ENCODE data around the gene LRCH4.
"Not testable (repeated sequence)": the region's sequence is repeated elsewhere in the genome, so short reads cannot be mapped to it uniquely, and the experiment has no call there.

LRCH4 gene

DNA sequence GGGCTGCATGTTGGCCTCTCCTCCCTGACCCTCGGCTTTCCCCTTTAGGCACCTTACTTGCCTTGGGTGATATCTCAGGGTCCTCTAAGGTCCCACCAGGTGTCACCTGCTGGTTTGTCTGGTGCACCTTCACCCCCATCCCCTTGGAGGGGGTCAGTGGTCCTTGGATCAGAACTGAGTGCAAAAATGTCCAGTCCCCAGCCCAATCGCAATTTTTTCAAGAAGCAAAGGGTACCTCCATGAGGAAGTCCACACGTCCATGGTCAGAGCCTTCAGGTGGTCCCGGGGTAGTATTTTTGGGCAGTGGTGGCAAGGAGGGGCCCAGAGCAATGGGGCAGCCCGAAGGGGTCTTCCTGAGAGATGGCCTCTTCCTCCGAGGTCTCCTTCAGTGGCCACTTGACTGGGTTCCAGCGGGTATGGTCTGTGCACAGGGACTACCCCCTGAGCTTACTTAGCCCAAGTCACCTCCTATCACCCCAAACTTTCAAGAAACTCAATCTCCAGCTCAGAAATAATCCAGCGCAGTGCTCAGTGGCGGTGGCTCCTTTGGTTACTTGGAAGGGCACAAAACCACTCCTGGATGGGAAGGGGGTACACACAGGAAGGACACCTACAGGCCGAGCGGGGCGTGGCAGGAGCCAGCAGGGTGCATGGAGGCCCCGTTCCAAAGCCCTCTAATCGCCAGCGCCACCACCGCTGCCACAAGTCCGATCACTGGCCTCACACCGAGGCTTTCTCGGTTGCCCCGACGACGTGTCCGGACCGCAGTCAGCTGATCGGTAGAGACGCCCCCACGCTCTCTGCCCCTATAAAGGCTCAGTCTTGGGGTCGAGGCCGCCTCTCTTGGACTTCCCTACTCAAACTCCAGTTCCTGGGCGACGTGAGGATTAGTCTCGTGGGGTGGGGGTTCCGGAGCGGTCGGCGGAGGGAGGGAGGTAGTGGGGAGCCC, 16.8 kb downstream of the LRCH4 start:
- Histone ChIP-seq H3K36me3 (ENCODE audit: control insufficient read depth, low read depth, low read length) (no peaks in the 10 kb centered on the region), H3K9me3 (ENCODE audit: control insufficient read depth, low read depth, low read length) (no peaks in the 10 kb centered on the region), H3K4me1 (ENCODE audit: control insufficient read depth, low read depth, low read length) (peaks cover 25% of the 10 kb centered on the region), H3K27ac (ENCODE audit: low read length) (no peak overlapping the region), H3K9ac (ENCODE audit: low read length) (no peak overlapping the region), H3K27me3 (ENCODE audit: control insufficient read depth, insufficient read depth, low read length) (peaks cover 9% of the 10 kb centered on the region), H3K4me3 (ENCODE audit: low read length) (peak overlapping the region; percentile 57)

DNA sequence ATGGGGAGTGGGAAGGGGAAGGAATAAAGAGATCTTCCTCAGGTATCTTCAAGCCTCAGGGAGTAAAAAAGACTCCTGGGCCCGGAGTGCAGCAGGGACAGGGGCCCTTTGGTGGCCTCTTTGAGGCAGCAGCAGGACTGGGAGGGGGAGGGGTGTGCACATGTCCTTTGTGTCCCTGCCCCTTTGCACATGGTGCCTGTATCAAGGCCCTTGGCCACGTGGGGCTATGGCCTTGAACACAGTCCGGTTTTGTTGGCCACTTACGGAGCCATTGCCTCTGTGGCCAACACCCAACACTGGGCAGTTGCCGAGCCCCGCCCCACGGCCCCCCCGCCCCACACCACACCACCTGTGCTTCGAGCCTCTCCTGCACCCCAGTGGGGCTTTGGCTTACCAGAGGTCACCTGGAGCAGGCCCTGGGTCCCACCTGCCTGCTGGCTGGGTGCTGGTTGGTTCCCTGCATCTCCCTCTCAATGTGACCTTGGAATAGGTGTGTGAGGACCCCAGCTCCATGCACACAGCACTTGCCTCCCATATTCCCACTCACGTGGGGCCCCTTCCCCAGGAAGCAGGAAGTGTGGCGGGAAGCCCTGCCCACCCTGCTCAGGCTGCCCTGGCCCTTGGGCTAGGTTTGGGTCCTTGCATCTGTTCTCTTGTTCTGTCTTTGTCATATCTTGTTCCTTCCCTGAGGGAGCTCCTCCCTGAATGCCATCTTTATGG, 17.6 kb downstream of the LRCH4 start:
- H3K9ac ChIP-seq (ENCODE audit: low read length) = no peak overlapping the region
- H3K4me1 ChIP-seq (ENCODE audit: control insufficient read depth, low read depth, low read length) = peaks cover 25% of the 10 kb centered on the region
- no peak overlapping the region for H3K4me3 ChIP-seq (ENCODE audit: low read length)
- H3K27me3 ChIP-seq (ENCODE audit: control insufficient read depth, insufficient read depth, low read length) = peaks cover 9% of the 10 kb centered on the region
- no peak overlapping the region for H3K27ac ChIP-seq (ENCODE audit: low read length)
- no peaks in the 10 kb centered on the region for H3K9me3 ChIP-seq (ENCODE audit: control insufficient read depth, low read depth, low read length)
- no peaks in the 10 kb centered on the region for H3K36me3 ChIP-seq (ENCODE audit: control insufficient read depth, low read depth, low read length)

DNA sequence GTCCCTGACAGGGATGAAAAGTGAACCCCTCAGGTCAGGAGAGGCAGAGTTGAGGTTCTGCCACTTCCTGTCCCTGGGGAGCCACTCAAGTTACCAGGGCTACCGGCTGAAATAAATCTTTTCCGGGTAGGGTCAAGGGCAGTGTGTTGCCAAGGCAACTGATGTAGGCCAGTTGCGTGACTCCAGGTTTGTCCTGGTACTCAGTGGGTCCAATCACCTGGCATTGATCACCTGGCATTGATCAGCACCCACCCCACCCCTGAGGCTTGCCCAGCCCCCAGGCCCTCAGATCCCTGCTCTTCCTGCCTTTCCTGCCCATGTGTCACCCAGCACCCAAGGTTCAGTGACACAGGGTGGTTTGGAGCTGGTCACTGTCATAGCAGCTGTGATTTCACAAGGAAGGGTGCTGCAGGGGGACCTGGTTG, 18.2 kb downstream of the LRCH4 start:
- Histone ChIP-seq H3K9ac (ENCODE audit: low read length) (no peak overlapping the region), H3K27ac (ENCODE audit: low read length) (no peak overlapping the region), H3K36me3 (ENCODE audit: control insufficient read depth, low read depth, low read length) (peaks cover 1% of the 10 kb centered on the region), H3K4me3 (ENCODE audit: low read length) (no peak overlapping the region), H3K9me3 (ENCODE audit: control insufficient read depth, low read depth, low read length) (no peaks in the 10 kb centered on the region), H3K27me3 (ENCODE audit: control insufficient read depth, insufficient read depth, low read length) (peaks cover 9% of the 10 kb centered on the region), H3K4me1 (ENCODE audit: control insufficient read depth, low read depth, low read length) (peaks cover 25% of the 10 kb centered on the region)

DNA sequence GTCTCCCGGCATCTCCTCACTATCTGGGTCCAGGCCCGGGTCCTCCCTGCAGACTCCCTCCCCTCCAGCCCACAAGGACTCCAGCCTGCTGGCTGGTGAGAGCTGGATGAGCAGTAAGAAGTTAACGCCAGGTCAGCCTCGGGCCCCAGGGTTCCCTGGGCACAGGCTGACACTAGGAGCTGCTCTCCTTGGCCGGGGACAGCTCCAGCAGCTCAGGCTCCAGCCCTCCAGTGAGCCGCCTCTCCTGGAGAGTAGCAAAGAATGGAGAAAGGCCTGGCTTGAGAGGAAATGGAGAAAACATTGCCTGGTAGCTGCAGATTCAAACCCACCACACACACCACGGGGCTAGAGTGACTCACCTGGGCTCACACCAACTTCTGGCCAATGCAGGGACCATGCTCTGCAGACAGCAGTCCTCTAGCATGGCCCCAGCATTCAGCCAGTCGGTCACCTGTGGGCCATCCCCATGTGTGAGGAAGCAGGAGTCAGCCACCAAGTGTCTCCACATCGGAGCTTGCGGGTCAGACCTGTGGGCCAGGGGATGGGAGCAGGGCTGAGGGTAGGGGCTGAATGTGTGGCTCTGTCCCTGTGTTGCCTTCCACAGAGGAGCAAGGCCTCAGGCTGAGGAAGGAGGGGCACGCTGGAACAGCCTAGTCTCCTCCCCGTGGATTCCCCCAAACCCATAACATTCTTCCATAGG, 18.7 kb downstream of the LRCH4 start:
- Histone ChIP-seq H3K36me3 (ENCODE audit: control insufficient read depth, low read depth, low read length) (peaks cover 2% of the 10 kb centered on the region), H3K9ac (ENCODE audit: low read length) (no peak overlapping the region), H3K9me3 (ENCODE audit: control insufficient read depth, low read depth, low read length) (no peaks in the 10 kb centered on the region), H3K27me3 (ENCODE audit: control insufficient read depth, insufficient read depth, low read length) (peaks cover 9% of the 10 kb centered on the region), H3K4me3 (ENCODE audit: low read length) (no peak overlapping the region), H3K27ac (ENCODE audit: low read length) (no peak overlapping the region), H3K4me1 (ENCODE audit: control insufficient read depth, low read depth, low read length) (peaks cover 19% of the 10 kb centered on the region)

DNA sequence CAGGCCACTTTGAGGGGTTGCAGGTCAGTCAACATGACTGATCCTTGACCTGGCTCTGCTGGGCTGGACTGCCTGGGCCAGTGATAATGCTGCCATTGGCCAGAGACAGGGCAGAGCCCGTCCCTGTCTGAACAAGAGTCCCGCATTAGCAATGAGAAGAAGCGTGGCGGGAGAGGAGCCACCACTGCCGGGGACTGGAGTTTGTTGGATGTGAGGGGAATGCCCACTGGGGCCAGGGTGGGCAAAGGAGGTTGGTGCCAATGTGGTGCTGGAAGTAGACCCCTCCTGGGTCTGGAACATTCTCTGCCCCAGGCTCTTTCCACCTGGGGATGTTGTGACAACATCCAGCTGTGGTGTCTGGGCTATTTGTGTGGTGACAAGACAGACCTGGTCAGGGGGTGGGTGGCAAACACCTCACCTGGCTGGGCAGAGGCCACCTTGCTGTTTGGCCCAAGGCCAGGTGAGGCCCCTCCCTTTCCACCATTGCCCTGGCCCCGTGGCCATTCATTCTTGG, 19.9 kb downstream of the LRCH4 start:
- no peak overlapping the region for H3K9ac ChIP-seq (ENCODE audit: low read length)
- peaks cover 2% of the 10 kb centered on the region for H3K36me3 ChIP-seq (ENCODE audit: control insufficient read depth, low read depth, low read length)
- H3K9me3 ChIP-seq (ENCODE audit: control insufficient read depth, low read depth, low read length) = no peaks in the 10 kb centered on the region
- peaks cover 8% of the 10 kb centered on the region for H3K27me3 ChIP-seq (ENCODE audit: control insufficient read depth, insufficient read depth, low read length)
- peaks cover 9% of the 10 kb centered on the region for H3K4me1 ChIP-seq (ENCODE audit: control insufficient read depth, low read depth, low read length)
- H3K27ac ChIP-seq (ENCODE audit: low read length) = no peak overlapping the region
- H3K4me3 ChIP-seq (ENCODE audit: low read length) = no peak overlapping the region

DNA sequence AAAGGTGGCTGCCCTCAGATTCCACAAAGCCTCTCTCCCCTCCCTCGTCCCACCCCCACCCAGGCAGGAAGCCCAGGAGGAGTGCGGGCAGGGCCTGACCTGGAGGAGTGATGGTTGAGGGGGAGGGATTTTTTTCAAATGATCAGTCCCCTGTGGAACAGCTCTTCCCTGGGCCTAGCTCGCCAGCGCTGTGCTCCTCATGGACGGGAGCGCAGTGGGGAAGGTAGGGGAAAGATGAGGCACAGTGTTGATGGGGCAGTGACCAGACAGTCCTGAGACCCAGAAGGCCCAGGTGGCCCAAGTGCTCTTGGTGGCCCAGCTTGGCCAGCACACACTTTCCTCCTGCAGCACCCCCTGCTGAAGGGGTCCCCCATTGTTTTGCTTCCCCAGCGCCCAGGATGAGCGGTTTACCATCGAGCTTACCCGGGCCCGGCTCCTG, 20.8 kb downstream of the LRCH4 start:
- H3K9me3 ChIP-seq (ENCODE audit: control insufficient read depth, low read depth, low read length) = no peaks in the 10 kb centered on the region
- peaks cover 2% of the 10 kb centered on the region for H3K27me3 ChIP-seq (ENCODE audit: control insufficient read depth, insufficient read depth, low read length)
- no peak overlapping the region for H3K27ac ChIP-seq (ENCODE audit: low read length)
- peaks cover 6% of the 10 kb centered on the region for H3K4me1 ChIP-seq (ENCODE audit: control insufficient read depth, low read depth, low read length)
- H3K9ac ChIP-seq (ENCODE audit: low read length) = no peak overlapping the region
- peaks cover 2% of the 10 kb centered on the region for H3K36me3 ChIP-seq (ENCODE audit: control insufficient read depth, low read depth, low read length)
- H3K4me3 ChIP-seq (ENCODE audit: low read length) = no peak overlapping the region

DNA sequence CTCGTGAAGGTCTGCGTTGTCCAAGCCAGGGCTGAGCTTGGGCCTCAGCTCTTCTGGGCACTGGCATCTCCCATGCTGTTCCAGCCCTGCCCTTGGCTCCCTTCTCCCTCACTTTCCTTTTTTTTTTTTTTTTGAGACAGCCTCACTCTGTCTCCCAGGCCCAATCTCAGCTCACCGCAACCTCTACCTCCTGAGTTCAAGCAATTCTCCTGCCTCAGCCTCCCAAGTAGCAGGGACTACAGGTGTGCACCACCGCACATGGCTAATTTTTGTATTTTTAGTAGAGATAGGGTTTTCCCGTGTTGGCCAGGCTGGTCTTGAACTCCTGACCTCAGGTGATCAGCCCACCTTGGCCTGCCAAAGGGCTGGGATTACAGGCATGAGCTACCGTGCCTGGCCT, 21.5 kb downstream of the LRCH4 start:
- not testable (repeated sequence) for H3K9me3 ChIP-seq (ENCODE audit: control insufficient read depth, low read depth, low read length); H3K9ac ChIP-seq (ENCODE audit: low read length); H3K36me3 ChIP-seq (ENCODE audit: control insufficient read depth, low read depth, low read length); H3K27ac ChIP-seq (ENCODE audit: low read length); H3K27me3 ChIP-seq (ENCODE audit: control insufficient read depth, insufficient read depth, low read length); H3K4me1 ChIP-seq (ENCODE audit: control insufficient read depth, low read depth, low read length); H3K4me3 ChIP-seq (ENCODE audit: low read length)

DNA sequence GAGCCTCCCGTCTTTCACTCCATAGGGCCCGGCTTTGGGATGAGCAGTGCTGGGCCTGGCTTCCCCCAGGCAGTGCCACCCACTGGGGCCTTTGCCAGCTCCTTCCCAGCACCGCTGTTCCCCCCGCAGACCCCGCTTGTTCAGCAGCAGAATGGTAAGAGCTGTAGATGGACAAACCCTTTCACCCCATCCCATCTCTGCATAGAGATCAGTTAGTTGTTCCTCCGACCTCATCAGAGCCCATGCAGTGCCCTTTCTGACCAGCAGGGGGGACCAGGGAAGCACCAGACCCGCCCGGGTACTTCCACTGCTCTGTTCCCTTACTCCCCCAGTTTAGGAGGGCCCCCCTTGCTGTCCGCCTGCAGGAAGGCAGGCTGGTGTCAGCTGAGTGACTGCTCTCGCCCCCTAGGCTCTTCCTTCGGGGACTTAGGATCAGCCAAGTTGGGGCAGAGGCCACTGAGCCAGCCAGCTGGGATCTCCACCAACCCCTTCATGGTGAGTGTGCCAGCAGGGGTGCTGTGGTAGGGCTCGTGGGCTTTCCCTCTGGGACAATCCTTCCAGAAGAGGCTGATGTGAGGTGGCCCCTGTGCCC, 22.0 kb downstream of the LRCH4 start:
- no peaks in the 10 kb centered on the region for H3K9me3 ChIP-seq (ENCODE audit: control insufficient read depth, low read depth, low read length)
- peaks cover 2% of the 10 kb centered on the region for H3K4me1 ChIP-seq (ENCODE audit: control insufficient read depth, low read depth, low read length)
- peaks cover 2% of the 10 kb centered on the region for H3K36me3 ChIP-seq (ENCODE audit: control insufficient read depth, low read depth, low read length)
- H3K4me3 ChIP-seq (ENCODE audit: low read length) = no peak overlapping the region
- H3K27me3 ChIP-seq (ENCODE audit: control insufficient read depth, insufficient read depth, low read length) = no peaks in the 10 kb centered on the region
- no peak overlapping the region for H3K27ac ChIP-seq (ENCODE audit: low read length)
- H3K9ac ChIP-seq (ENCODE audit: low read length) = no peak overlapping the region

DNA sequence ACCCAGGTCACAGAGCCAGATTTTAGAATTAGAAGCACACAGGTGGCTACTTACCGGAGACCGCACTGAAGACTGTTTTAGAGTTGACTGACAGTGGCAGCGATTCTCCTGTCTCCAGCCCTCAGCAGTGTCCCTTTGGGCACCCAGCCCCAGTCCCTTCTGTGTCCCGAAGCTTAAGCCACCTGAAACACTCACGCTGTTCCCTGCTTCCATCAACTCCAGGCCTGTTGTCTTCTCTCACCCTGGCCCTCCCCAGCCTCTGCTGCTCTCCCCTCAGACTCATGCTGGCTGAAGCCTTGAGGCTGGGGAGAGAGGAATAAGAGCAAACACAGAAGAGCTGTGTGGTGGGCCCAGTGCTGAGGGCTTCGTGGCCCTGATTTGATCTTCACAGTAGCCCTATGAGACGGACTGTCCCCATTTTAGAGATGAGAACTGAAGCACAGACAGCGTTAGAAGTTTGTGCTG, 22.8 kb downstream of the LRCH4 start:
- no peak overlapping the region for H3K27ac ChIP-seq (ENCODE audit: low read length)
- peaks cover 2% of the 10 kb centered on the region for H3K36me3 ChIP-seq (ENCODE audit: control insufficient read depth, low read depth, low read length)
- no peaks in the 10 kb centered on the region for H3K27me3 ChIP-seq (ENCODE audit: control insufficient read depth, insufficient read depth, low read length)
- no peak overlapping the region for H3K9ac ChIP-seq (ENCODE audit: low read length)
- no peaks in the 10 kb centered on the region for H3K9me3 ChIP-seq (ENCODE audit: control insufficient read depth, low read depth, low read length)
- no peak overlapping the region for H3K4me3 ChIP-seq (ENCODE audit: low read length)
- no peaks in the 10 kb centered on the region for H3K4me1 ChIP-seq (ENCODE audit: control insufficient read depth, low read depth, low read length)

DNA sequence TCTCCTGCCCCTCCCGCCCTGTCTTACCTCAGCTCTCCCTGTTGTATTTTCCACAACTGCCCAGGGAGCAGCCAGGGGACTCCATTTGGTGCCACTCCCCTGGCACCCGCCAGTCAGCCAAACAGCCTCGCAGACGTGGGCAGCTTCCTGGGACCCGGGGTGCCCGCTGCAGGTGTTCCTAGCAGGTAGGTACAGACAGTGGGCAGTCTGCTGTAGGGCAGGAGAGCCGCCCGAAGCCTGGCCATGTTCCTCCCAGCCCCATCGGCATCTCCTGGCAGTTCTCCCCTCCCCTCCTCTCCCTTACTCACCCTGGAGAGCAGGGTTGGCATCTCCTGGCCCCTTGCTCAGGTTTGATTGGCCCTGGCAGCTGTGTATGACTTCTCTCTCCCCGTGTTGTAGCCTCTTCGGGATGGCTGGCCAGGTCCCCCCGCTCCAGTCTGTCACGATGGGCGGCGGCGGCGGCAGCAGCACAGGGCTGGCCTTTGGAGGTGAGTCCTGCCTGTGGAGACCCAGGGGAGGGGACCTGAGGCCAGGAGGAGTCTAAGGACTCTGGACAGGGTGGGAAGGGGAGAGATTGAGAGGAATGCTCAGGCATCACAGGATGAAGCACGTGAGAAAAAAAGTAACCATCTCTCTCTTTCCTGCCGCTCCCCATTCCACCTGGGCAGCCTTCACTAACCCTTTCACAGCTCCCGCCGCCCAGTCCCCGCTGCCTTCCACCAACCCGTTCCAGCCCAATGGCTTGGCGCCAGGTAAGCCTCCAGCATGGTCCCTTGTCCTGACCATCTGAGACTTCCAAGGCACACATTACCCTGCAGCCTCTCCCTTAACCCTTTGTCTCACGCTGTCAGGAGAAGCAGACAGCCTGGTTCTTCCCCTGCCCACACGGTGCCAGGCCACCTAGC, 23.5 kb downstream of the LRCH4 start:
- Histone ChIP-seq H3K27ac (ENCODE audit: low read length) (no peak overlapping the region), H3K4me1 (ENCODE audit: control insufficient read depth, low read depth, low read length) (no peaks in the 10 kb centered on the region), H3K36me3 (ENCODE audit: control insufficient read depth, low read depth, low read length) (peaks cover 2% of the 10 kb centered on the region), H3K27me3 (ENCODE audit: control insufficient read depth, insufficient read depth, low read length) (no peaks in the 10 kb centered on the region), H3K4me3 (ENCODE audit: low read length) (no peak overlapping the region), H3K9ac (ENCODE audit: low read length) (no peak overlapping the region), H3K9me3 (ENCODE audit: control insufficient read depth, low read depth, low read length) (no peaks in the 10 kb centered on the region)

Measured in iPS-18a (cell line).